Osteocyte (in vitro differentiated cells): ENCODE measurements around the gene IKZF3. TPM values are rescaled to one million over a fixed set of nuclear protein-coding genes. Genes with fewer than 3 reads are reported as not detected.

Experiments
- DNase-seq: peaks from one replicate; pipeline ENCODE4 v3.0.0; 2021; ENCODE audit warnings: mixed read lengths; ENCODE audit not compliant: unreplicated experiment; ENCODE audit errors: extremely low spot score
- H3K27ac Mint-ChIP-seq: one replicate; pipeline ENCODE4 v1.8.0; 2021; ENCODE audit warnings: mild to moderate bottlenecking, mixed read lengths; ENCODE audit not compliant: unreplicated experiment
- H3K27me3 Mint-ChIP-seq: one replicate; pipeline ENCODE4 v1.8.0; 2021; ENCODE audit warnings: mixed read lengths; ENCODE audit not compliant: unreplicated experiment
- H3K36me3 Mint-ChIP-seq: one replicate; pipeline ENCODE4 v1.8.0; 2021; ENCODE audit warnings: mixed read lengths; ENCODE audit not compliant: unreplicated experiment
- H3K4me1 Mint-ChIP-seq: one replicate; pipeline ENCODE4 v1.8.0; 2021; ENCODE audit warnings: mixed read lengths; ENCODE audit not compliant: unreplicated experiment
- H3K4me3 Mint-ChIP-seq: one replicate; pipeline ENCODE4 v1.8.0; 2021; ENCODE audit warnings: mild to moderate bottlenecking, moderate library complexity, mixed read lengths; ENCODE audit not compliant: unreplicated experiment
- H3K9me3 Mint-ChIP-seq: one replicate; pipeline ENCODE4 v1.8.0; 2021; ENCODE audit warnings: mixed read lengths; ENCODE audit not compliant: unreplicated experiment
- CTCF ChIP-seq: fragments of 200-600 bp; sonication (generic); IDR thresholded peaks from 2 replicates; pipeline ENCODE4 v1.5.0; 2021; ENCODE audit warnings: antibody characterized with exemption, mild to moderate bottlenecking, moderate library complexity
- total RNA-seq: library from RNA; stranded (reverse); gene quantifications from 2 replicates; pipeline ENCODE4 v1.2.1, GENCODE V29; 2021

IKZF3 gene
- total RNA-seq, 1 donor from 2014 or later: not detected

GRCh38 chr17:39791111-39791992 lies 72.8 kb downstream of the IKZF3 start:
- H3K9me3 Mint-ChIP-seq: no peaks in the 10 kb centered on the region
- peaks cover 64% of the 10 kb centered on the region for H3K27me3 Mint-ChIP-seq
- no peak overlapping the region for H3K4me3 Mint-ChIP-seq
- H3K27ac Mint-ChIP-seq: no peak overlapping the region
- no peaks in the 10 kb centered on the region for H3K4me1 Mint-ChIP-seq
- DNase-seq: no peak
- H3K36me3 Mint-ChIP-seq: no peaks in the 10 kb centered on the region
- no peak for TF ChIP-seq CTCF

GRCh38 chr17:39787743-39788484 lies 76.2 kb downstream of the IKZF3 start:
- Mint-ChIP-seq H3K27me3 (peaks cover 70% of the 10 kb centered on the region), H3K9me3 (no peaks in the 10 kb centered on the region), H3K4me1 (no peaks in the 10 kb centered on the region), H3K27ac (no peak overlapping the region), H3K4me3 (no peak overlapping the region), H3K36me3 (no peaks in the 10 kb centered on the region)
- TF ChIP-seq CTCF: no peak
- no peak for DNase-seq

GRCh38 chr17:39787041-39787440 lies 77.1 kb downstream of the IKZF3 start:
- Mint-ChIP-seq H3K36me3 (no peaks in the 10 kb centered on the region), H3K27ac (no peak overlapping the region), H3K9me3 (no peaks in the 10 kb centered on the region), H3K4me1 (no peaks in the 10 kb centered on the region), H3K27me3 (peaks cover 71% of the 10 kb centered on the region), H3K4me3 (no peak overlapping the region)
- DNase-seq: no peak
- no peak for TF ChIP-seq CTCF

GRCh38 chr17:39782980-39783379 lies 81.1 kb downstream of the IKZF3 start:
- no peaks in the 10 kb centered on the region for H3K9me3 Mint-ChIP-seq
- DNase-seq: no peak
- TF ChIP-seq CTCF: no peak
- no peaks in the 10 kb centered on the region for H3K36me3 Mint-ChIP-seq
- H3K4me1 Mint-ChIP-seq: no peaks in the 10 kb centered on the region
- H3K27ac Mint-ChIP-seq: no peak overlapping the region
- peaks cover 74% of the 10 kb centered on the region for H3K27me3 Mint-ChIP-seq
- no peak overlapping the region for H3K4me3 Mint-ChIP-seq

GRCh38 chr17:39782481-39782880 lies 81.6 kb downstream of the IKZF3 start:
- H3K27me3 Mint-ChIP-seq: peaks cover 74% of the 10 kb centered on the region
- DNase-seq: no peak
- H3K4me3 Mint-ChIP-seq: no peak overlapping the region
- TF ChIP-seq CTCF: no peak
- H3K36me3 Mint-ChIP-seq: no peaks in the 10 kb centered on the region
- H3K9me3 Mint-ChIP-seq: no peaks in the 10 kb centered on the region
- no peak overlapping the region for H3K27ac Mint-ChIP-seq
- no peaks in the 10 kb centered on the region for H3K4me1 Mint-ChIP-seq
